ENCODE measurements around the gene RNF150. TPM values are rescaled to one million over a fixed set of nuclear protein-coding genes. Genes with fewer than 3 reads are reported as not detected.

RNF150 gene
- total and polyA plus RNA-seq, 2 of the 8 experiments (the other 6 are each of a cell fraction or from before 2014, with no cell fraction given): 3.4 to 4.8 TPM

GRCh38 chr4:141057582-141057981, 75.7 kb downstream of the RNF150 start:
- H4K5ac ChIP-seq (ENCODE audit: insufficient read length, low read depth, low read length): no peak overlapping the region
- POLR2A ChIA-PET (ENCODE audit: partially characterized antibody): no interaction called here
- no peaks in the 10 kb centered on the region for H3K23me2 ChIP-seq (ENCODE audit: low read depth, low read length)
- H3K36me3 ChIP-seq (ENCODE audit: control insufficient read depth in 2 of 4, insufficient read depth in 4 of 4, low read length in 3 of 4): no peaks in the 10 kb centered on the region
- H3K27ac ChIP-seq (ENCODE audit: low read depth, low read length): no peak overlapping the region
- no peak overlapping the region for H3K4me2 ChIP-seq (ENCODE audit: insufficient read depth in 1 of 2, low read depth in 2 of 2, low read length in 2 of 2)
- DNase-seq (ENCODE audit: low read depth in 1 of 2, low spot score in 2 of 2) (no peak), FAIRE-seq (no peak)
- WGBS, 2 experiments (ENCODE audit: extremely low coverage in 1 of 2, insufficient coverage in 1 of 2, insufficient read length in 1 of 2, insufficient replicate concordance in 2 of 2, low coverage in 1 of 2, low lambda C conversion rate in 2 of 2, missing lambda C conversion rate in 1 of 2): 90% methylated on average over 2 of the region's 2 CpGs; no CpG with 5 or more reads in 1 of the 2 experiments
- no peak overlapping the region for H2BK120ac ChIP-seq (replicated peaks; ENCODE audit: low read depth, low read length)
- 0 out of 4 replicates have a peak, but pooled peaks cover 0 to under 1% of the 10 kb centered on the region in 2 experiments for H3K9me3 ChIP-seq (ENCODE audit: insufficient read depth in 2 of 2, low read depth in 1 of 2, low read length in 1 of 2)
- no peaks in the 10 kb centered on the region for H3K79me1 ChIP-seq (ENCODE audit: low read depth, low read length)
- no peak overlapping the region for H3K4me3 ChIP-seq (ENCODE audit: extremely low read depth in 1 of 4, insufficient read depth in 2 of 4, low read depth in 3 of 4, low read length in 4 of 4)
- no peak overlapping the region for H3K9ac ChIP-seq (replicated peaks in 1 of 4; ENCODE audit: extremely low read depth in 1 of 4, low read depth in 3 of 4, low read length in 3 of 4)
- no peak overlapping the region for H3K14ac ChIP-seq (ENCODE audit: insufficient read length)
- H3K56ac ChIP-seq (replicated peaks; ENCODE audit: insufficient read length, low read depth, low read length): no peak overlapping the region
- H2BK15ac ChIP-seq (ENCODE audit: low read length): no peak overlapping the region
- H3K79me2 ChIP-seq (ENCODE audit: control insufficient read depth in 1 of 2, insufficient read depth in 2 of 2, low read length in 2 of 2): no peaks in the 10 kb centered on the region
- H3K4me1 ChIP-seq (replicated peaks in 1 of 4; ENCODE audit: control insufficient read depth in 3 of 4, insufficient read depth in 4 of 4, low read length in 3 of 4): no peaks in the 10 kb centered on the region
- no peak overlapping the region for H2BK5ac ChIP-seq (ENCODE audit: low read depth, low read length)
- no peak overlapping the region for H2BK12ac ChIP-seq (ENCODE audit: low read depth, low read length)
- no peak overlapping the region for H2AK5ac ChIP-seq (ENCODE audit: low read depth, low read length)
- no peaks in the 10 kb centered on the region for H4K20me1 ChIP-seq (replicated peaks in 1 of 2; ENCODE audit: control insufficient read depth in 1 of 2, insufficient read depth in 2 of 2, low read length in 2 of 2)
- CTCF ChIA-PET (ENCODE audit: partially characterized antibody): interaction anchor here (1.8 kb wide), 1 partner anchor 76 kb away, joined by 7 read pairs; the partner anchor contains the start of gene RNF150
- no peak overlapping the region for H3K23ac ChIP-seq (ENCODE audit: insufficient read length)
- no peak overlapping the region for H4K91ac ChIP-seq (replicated peaks; ENCODE audit: insufficient read length, low read length)
- H3K4ac ChIP-seq (replicated peaks; ENCODE audit: insufficient read length, low read depth, low read length): no peak overlapping the region
- H3K27me3 ChIP-seq (replicated peaks in 1 of 4; ENCODE audit: control insufficient read depth in 3 of 4, extremely low read depth in 1 of 4, insufficient read depth in 3 of 4, low read length in 3 of 4): no peaks in the 10 kb centered on the region
- no peak overlapping the region for H2AFZ ChIP-seq (ENCODE audit: low read length)
- H3K18ac ChIP-seq (ENCODE audit: extremely low read depth, low read length): no peak overlapping the region
- no peak overlapping the region for H4K8ac ChIP-seq (ENCODE audit: extremely low read depth, insufficient read depth, low read length)
- no peak overlapping the region for H2BK20ac ChIP-seq (ENCODE audit: low read length)
- no peak for TF ChIP-seq FOSL1 (IDR thresholded peaks at IDR 0.05; ENCODE audit: insufficient read depth, low read depth, low read length)
- TF ChIP-seq SP4 (IDR thresholded peaks at IDR 0.05; ENCODE audit: low read length): no peak
- no peak for TF ChIP-seq ZNF274 (IDR thresholded peaks at IDR 0.05; ENCODE audit: borderline replicate concordance, extremely low read depth, low read length)
- no peak for TF ChIP-seq POU5F1 (IDR thresholded peaks at IDR 0.05; ENCODE audit: low read depth, low read length)
- TF ChIP-seq USF2 (IDR thresholded peaks at IDR 0.05; ENCODE audit: low read length): no peak
- TF ChIP-seq RXRA (IDR thresholded peaks at IDR 0.05; ENCODE audit: insufficient read depth, low read depth, low read length): no peak
- TF ChIP-seq HDAC2 (IDR thresholded peaks at IDR 0.05; ENCODE audit: borderline replicate concordance in 1 of 2, low read depth in 2 of 2, low read length in 2 of 2): no peak
- TF ChIP-seq MAFK (IDR thresholded peaks at IDR 0.05; ENCODE audit: low read depth, low read length): no peak
- TF ChIP-seq CHD1 (IDR thresholded peaks at IDR 0.05; ENCODE audit: low read depth, low read length): no peak
- TF ChIP-seq CBX5 (IDR thresholded peaks at IDR 0.05; ENCODE audit: low read depth, low read length): no peak
- TF ChIP-seq MAX (IDR thresholded peaks at IDR 0.05): no peak
- no peak for TF ChIP-seq EP300 (IDR thresholded peaks at IDR 0.05; ENCODE audit: borderline replicate concordance in 1 of 2, low read depth in 2 of 2, low read length in 2 of 2)
- no peak for TF ChIP-seq RFX5 (IDR thresholded peaks at IDR 0.05; ENCODE audit: borderline replicate concordance, low read depth, low read length)

Data from H1 (cell line).